A549 (cell line): ENCODE results near the gene NCOA5. TPM values are rescaled to one million over a fixed set of nuclear protein-coding genes. Genes with fewer than 3 reads are reported as not detected.

ENCODE experiments used
- ATAC-seq, 2 experiments: fragments of 200-7000 bp in 1 of 2; fragments of >200 bp in 1 of 2; cut with Nextera tagmentation in 1 of 2; cut with Tn5 transposase in 1 of 2; 3 replicates each; pipeline versions ENCODE4 v1.8.0 to v1.9.1; 2018 to 2020; ENCODE audit warnings: mild to moderate bottlenecking in 1 of 2, moderate library complexity in 1 of 2
- CTCF ChIA-PET: fragments of 300-600 bp; sonication (Branson Sonifier 250); formaldehyde crosslinking; extraction: SDS; loops from one replicate; lab custom pipeline; 2021; ENCODE audit warnings: antibody characterized with exemption, inconsistent platforms; lab: Yijun Ruan, JAX
- POLR2A ChIA-PET: fragments of 350-600 bp; formaldehyde crosslinking; extraction: SDS; loops from one replicate; lab custom pipeline; 2021; ENCODE audit warnings: antibody characterized with exemption, inconsistent platforms; lab: Yijun Ruan, JAX
- DNase-seq, 2 experiments: peaks; one replicate each; pipeline versions ENCODE4 v3.0.0 to v3.0.0-alpha.2; 2011 to 2016; ENCODE audit warnings: low read depth in 1 of 2, low spot score in 1 of 2
- FAIRE-seq: peaks from 2 replicates; lab custom pipeline; 2011; peaks lifted over from hg19 to GRCh38; lab: Jason Lieb, UNC
- H3K27ac ChIP-seq, 2 experiments: fragments of >200 bp; sonication (Bioruptor Twin); formaldehyde crosslinking; 3 replicates each; pipeline ENCODE4 v1.5.1; 2016 to 2017
- H3K4me1 ChIP-seq: fragments of >200 bp; sonication (Bioruptor Twin); formaldehyde crosslinking; 3 replicates; pipeline ENCODE4 v1.6.1; 2016
- H3K4me2 ChIP-seq: fragments of >200 bp; sonication (Bioruptor Twin); formaldehyde crosslinking; 3 replicates; pipeline ENCODE4 v1.6.1; 2016
- H3K4me3 ChIP-seq: fragments of >200 bp; sonication (Bioruptor Twin); formaldehyde crosslinking; 3 replicates; pipeline ENCODE4 v1.5.1; 2016
- H3K9me3 ChIP-seq: fragments of >200 bp; sonication (Bioruptor Twin); formaldehyde crosslinking; 3 replicates; pipeline ENCODE4 v1.6.1; 2016
- CBX2 ChIP-seq: fragments of 200-600 bp; sonication (generic); IDR thresholded peaks from 2 replicates; pipeline ENCODE4 v1.6.1; 2016; ENCODE audit warnings: low read depth, mild to moderate bottlenecking, borderline replicate concordance
- EHMT2 ChIP-seq: fragments of 200-600 bp; sonication (generic); IDR thresholded peaks from 2 replicates; pipeline ENCODE4 v1.6.1; 2016; ENCODE audit warnings: antibody characterized with exemption, low read depth, mild to moderate bottlenecking, moderate library complexity
- EP300 ChIP-seq, 2 experiments: fragments of >200 bp; sonication (Bioruptor Twin); formaldehyde crosslinking; IDR thresholded peaks; 2 replicates in 1 of 2; 3 replicates in 1 of 2; pipeline ENCODE4 v1.6.1; 2016 to 2017
- ESRRA ChIP-seq: fragments of 150-350 bp; IDR thresholded peaks from 2 replicates; pipeline ENCODE4 v1.6.1; 2014; ENCODE audit warnings: mild to moderate bottlenecking, low read length, borderline replicate concordance
- HEYL ChIP-seq: fragments of 250-450 bp; sonication (Bioruptor Pico); IDR thresholded peaks from 2 replicates; pipeline ENCODE4 v1.8.0; 2021; ENCODE audit warnings: mild to moderate bottlenecking, moderate library complexity
- HMGXB4 ChIP-seq: fragments of 250-450 bp; sonication (Bioruptor Pico); IDR thresholded peaks from 2 replicates; pipeline ENCODE4 v1.5.0; 2021; ENCODE audit warnings: mild to moderate bottlenecking, moderate library complexity, borderline replicate concordance
- HOXB13 ChIP-seq: fragments of 250-450 bp; sonication (Bioruptor Pico); IDR thresholded peaks from 2 replicates; pipeline ENCODE4 v1.5.0; 2020; ENCODE audit warnings: low read depth, mild to moderate bottlenecking, moderate library complexity
- JUN ChIP-seq, 2 experiments: fragments of >200 bp; sonication (Bioruptor Twin); formaldehyde crosslinking; IDR thresholded peaks; 2 replicates in 1 of 2; 3 replicates in 1 of 2; pipeline ENCODE4 v1.6.1; 2016 to 2017
- JUNB ChIP-seq: fragments of >200 bp; sonication (Bioruptor Twin); formaldehyde crosslinking; IDR thresholded peaks from 2 replicates; pipeline ENCODE4 v1.6.1; 2016
- KDM5A ChIP-seq: fragments of 200-600 bp; sonication (generic); IDR thresholded peaks from 2 replicates; pipeline ENCODE4 v1.6.1; 2016; ENCODE audit warnings: antibody characterized with exemption, mild to moderate bottlenecking
- MYC ChIP-seq: IDR thresholded peaks from 2 replicates; pipeline ENCODE4 v1.6.1; 2012; ENCODE audit warnings: mild to moderate bottlenecking, inconsistent platforms, low read length, improper control_type of control experiment, borderline replicate concordance
- NPAS2 ChIP-seq: fragments of 250-450 bp; sonication (Bioruptor Pico); IDR thresholded peaks from 2 replicates; pipeline ENCODE4 v1.8.0; 2022; ENCODE audit warnings: mild to moderate bottlenecking, moderate library complexity, borderline replicate concordance
- POLR2A ChIP-seq: IDR thresholded peaks from 2 replicates; pipeline ENCODE4 v1.6.1; 2012; ENCODE audit warnings: mild to moderate bottlenecking, low read length
- POLR2AphosphoS2 ChIP-seq: conservative IDR thresholded peaks from 2 replicates; pipeline ENCODE4 v1.6.1; 2012; ENCODE audit warnings: low read length, improper control_type of control experiment, inconsistent platforms
- RAD21 ChIP-seq, 2 experiments: fragments of >200 bp in 1 of 2; sonication (Bioruptor Twin) in 1 of 2; formaldehyde crosslinking in 1 of 2; IDR thresholded peaks in 1 of 2; conservative IDR thresholded peaks in 1 of 2; 2 replicates in 1 of 2; 3 replicates in 1 of 2; pipeline ENCODE4 v1.6.1; 2012 to 2018; ENCODE audit warnings: inconsistent platforms in 1 of 2
- RARB ChIP-seq: fragments of 250-450 bp; sonication (Bioruptor Pico); IDR thresholded peaks from 2 replicates; pipeline ENCODE4 v1.8.0; 2021; ENCODE audit warnings: mild to moderate bottlenecking, moderate library complexity
- RCOR1 ChIP-seq: fragments of 150-350 bp; IDR thresholded peaks from 2 replicates; pipeline ENCODE4 v1.6.1; 2014; ENCODE audit warnings: antibody characterized with exemption, low read length, low read depth
- REST ChIP-seq: fragments of 200-600 bp; sonication (generic); IDR thresholded peaks from 2 replicates; pipeline ENCODE4 v1.6.1; 2016; ENCODE audit warnings: antibody characterized with exemption, mild to moderate bottlenecking, moderate library complexity
- RNF2 ChIP-seq: fragments of 200-600 bp; sonication (generic); IDR thresholded peaks from 2 replicates; pipeline ENCODE4 v1.6.1; 2016; ENCODE audit warnings: low read depth, mild to moderate bottlenecking, antibody characterized with exemption, moderate library complexity, borderline replicate concordance
- WGBS: methylation state at CpG from one replicate; pipeline ENCODE4 v1.1.6; 2017; ENCODE audit errors: missing lambda C conversion rate; 5-methylcytosine and 5-hydroxymethylcytosine counted together
- polyA plus RNA-seq, 4 experiments: library from polyadenylated mRNA; depleted of rRNA in 3 of 4; stranded (reverse); fragments of >200 nt; fragmentation: RNase III in 1 of 4; extraction: RNeasy Plus Mini Kit Qiagen cat#74134 plus additional on column Dnase treatment in 1 of 4; gene quantifications; 2 replicates in 3 of 4; 3 replicates in 1 of 4; pipeline ENCODE4 v1.2.3, GENCODE V29; 2011 to 2017
- TF ChIP-seq, protein P1 (sequence below): fragments of 150-350 bp; IDR thresholded peaks from 2 replicates; pipeline ENCODE4 v1.6.1; 2014; ENCODE audit warnings: low read depth, mild to moderate bottlenecking, low read length

Gene NCOA5
- polyA plus RNA-seq, 2 of the 4 experiments (the other 2 are of a cell fraction), result 27.2 to 28.0 TPM

- H3K4me1 ChIP-seq, result peaks cover 8% of the 10 kb centered on the region; the same call in 2 of the 3 replicates
- ChIA-PET CTCF (interaction anchor here (1.0 to 1.4 kb wide), 2 partner anchors 9 to 63 kb away, joined by 3 to 6 read pairs; no protein-coding TSS in a partner anchor), POLR2A (no interaction called here)
- H3K4me3 ChIP-seq, result no peak overlapping the region
- H3K27ac ChIP-seq, result no peak overlapping the region
- no peaks in the 10 kb centered on the region for H3K9me3 ChIP-seq
- no peak for ATAC-seq
- H3K4me2 ChIP-seq, result no peak overlapping the region
- TF ChIP-seq POLR2AphosphoS2, result no peak
- TF ChIP-seq HOXB13 (CRISPR knock-in tag), result no peak
- TF ChIP-seq RAD21 (conservative IDR thresholded peaks at IDR 0.05 in 1 of 2, IDR thresholded peaks at IDR 0.05 in 1 of 2), result no peak
- no peak for TF ChIP-seq POLR2A
- no peak for TF ChIP-seq CBX2
- no peak for TF ChIP-seq JUN (IDR thresholded peaks at IDR 0.05)
- no peak for TF ChIP-seq RARB
- no peak for TF ChIP-seq HMGXB4
- no peak for TF ChIP-seq RNF2
- no peak for DNase-seq
- FAIRE-seq, result no peak
These were observed 39.9 kb downstream of the NCOA5 start for GRCh38 chr20:46049815-46050214.

- TF ChIP-seq REST (no peak), EP300 (IDR thresholded peaks at IDR 0.05) (no peak), KDM5A (no peak), POLR2A (no peak), RCOR1 (no peak), NPAS2 (CRISPR knock-in tag) (no peak), ESRRA (no peak), MYC (no peak), EHMT2 (no peak), RARB (no peak), JUNB (no peak), HEYL (no peak)
- TF ChIP-seq, protein P1, sequence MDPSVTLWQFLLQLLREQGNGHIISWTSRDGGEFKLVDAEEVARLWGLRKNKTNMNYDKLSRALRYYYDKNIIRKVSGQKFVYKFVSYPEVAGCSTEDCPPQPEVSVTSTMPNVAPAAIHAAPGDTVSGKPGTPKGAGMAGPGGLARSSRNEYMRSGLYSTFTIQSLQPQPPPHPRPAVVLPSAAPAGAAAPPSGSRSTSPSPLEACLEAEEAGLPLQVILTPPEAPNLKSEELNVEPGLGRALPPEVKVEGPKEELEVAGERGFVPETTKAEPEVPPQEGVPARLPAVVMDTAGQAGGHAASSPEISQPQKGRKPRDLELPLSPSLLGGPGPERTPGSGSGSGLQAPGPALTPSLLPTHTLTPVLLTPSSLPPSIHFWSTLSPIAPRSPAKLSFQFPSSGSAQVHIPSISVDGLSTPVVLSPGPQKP, result no peak
These were observed 40.6 kb downstream of the NCOA5 start for GRCh38 chr20:46049190-46049589.

More at GRCh38 chr20:46049190-46049589, 40.6 kb downstream of the NCOA5 start:
- DNase-seq (no peak), FAIRE-seq (no peak), ATAC-seq (no peak)
- 70% methylated on average over 4 of the region's 4 CpGs for WGBS
- no peaks in the 10 kb centered on the region for H3K9me3 ChIP-seq
- no peak overlapping the region for H3K27ac ChIP-seq
- H3K4me1 ChIP-seq, result peaks cover 8% of the 10 kb centered on the region; the same call in 2 of the 3 replicates
- ChIA-PET POLR2A (no interaction called here), CTCF (interaction anchor here (1.0 kb wide), 1 partner anchor 11 kb away, joined by 4 read pairs; no protein-coding TSS in a partner anchor)
- no peak overlapping the region for H3K4me3 ChIP-seq
- no peak overlapping the region for H3K4me2 ChIP-seq
